Liver (tissue), 9 donors: ENCODE data around the gene RASL10A. TPM values are rescaled to one million over a fixed set of nuclear protein-coding genes. Genes with fewer than 3 reads are reported as not detected.

Source experiments
- DNase-seq: peaks from one replicate; pipeline ENCODE4 v3.0.0-alpha.2; 2017; ENCODE audit warnings: low spot score
- H3K27ac ChIP-seq, 2 donors: one replicate each; pipeline ENCODE4 v1.7.0; 2013; ENCODE audit warnings: inconsistent platforms in 2 of 2, low read length in 2 of 2, control low read depth in 1 of 2, low read depth in 1 of 2, mild to moderate bottlenecking in 1 of 2
- H3K27me3 ChIP-seq, 4 donors: one replicate each; pipeline versions ENCODE4 v1.6.1 to v1.7.0; 2013; ENCODE audit warnings: low read length in 3 of 4, inconsistent platforms in 1 of 4, mild to moderate bottlenecking in 1 of 4, moderate library complexity in 1 of 4; ENCODE audit not compliant: control insufficient read depth in 4 of 4, insufficient read depth in 4 of 4
- H3K36me3 ChIP-seq, 4 donors: one replicate each; pipeline versions ENCODE4 v1.6.1 to v1.7.0; 2013; ENCODE audit warnings: low read length in 3 of 4, mild to moderate bottlenecking in 3 of 4, low read depth in 1 of 4, moderate library complexity in 1 of 4; ENCODE audit not compliant: control insufficient read depth in 4 of 4, insufficient read depth in 3 of 4
- H3K4me1 ChIP-seq, 4 donors: one replicate each; pipeline versions ENCODE4 v1.6.1 to v1.7.0; 2013; ENCODE audit warnings: low read length in 3 of 4, mild to moderate bottlenecking in 3 of 4, moderate library complexity in 1 of 4; ENCODE audit not compliant: control insufficient read depth in 4 of 4, insufficient read depth in 4 of 4
- H3K4me3 ChIP-seq, 3 donors: one replicate each; pipeline versions ENCODE4 v1.6.1 to v1.7.0; 2013; ENCODE audit warnings: low read length in 3 of 3, control low read depth in 1 of 3, low read depth in 1 of 3, mild to moderate bottlenecking in 1 of 3
- H3K9ac ChIP-seq, 2 donors: one replicate each; pipeline ENCODE4 v1.7.0; 2013; ENCODE audit warnings: low read length in 2 of 2, mild to moderate bottlenecking in 2 of 2, moderate library complexity in 2 of 2, control low read depth in 1 of 2, low read depth in 1 of 2
- H3K9me3 ChIP-seq, 4 donors: one replicate each; pipeline versions ENCODE4 v1.6.1 to v1.7.0; 2013; ENCODE audit warnings: low read length in 3 of 4; ENCODE audit not compliant: control insufficient read depth in 4 of 4
- EGR1 ChIP-seq, 2 donors: IDR thresholded peaks; 2 replicates each; pipeline ENCODE4 v1.6.1; 2016 to 2018; ENCODE audit warnings: antibody characterized with exemption in 2 of 2, low read depth in 2 of 2
- FOXA1 ChIP-seq: IDR thresholded peaks from 2 replicates; pipeline ENCODE4 v1.6.1; 2016; ENCODE audit warnings: antibody characterized with exemption
- GABPA ChIP-seq, 2 donors: IDR thresholded peaks in 1 of 2; conservative IDR thresholded peaks in 1 of 2; 2 replicates each; pipeline ENCODE4 v1.6.1; 2016; ENCODE audit warnings: antibody characterized with exemption in 2 of 2, mild to moderate bottlenecking in 1 of 2, moderate library complexity in 1 of 2
- HNF4G ChIP-seq: IDR thresholded peaks from 2 replicates; pipeline ENCODE4 v1.6.1; 2016; ENCODE audit warnings: antibody characterized with exemption
- NR2F2 ChIP-seq: IDR thresholded peaks from 2 replicates; pipeline ENCODE4 v1.6.1; 2016; ENCODE audit warnings: antibody characterized with exemption
- RAD21 ChIP-seq, 2 donors: IDR thresholded peaks; 2 replicates each; pipeline ENCODE4 v1.6.1; 2016; ENCODE audit warnings: antibody characterized with exemption in 2 of 2, mild to moderate bottlenecking in 2 of 2
- RXRA ChIP-seq, 2 donors: IDR thresholded peaks; 2 replicates each; pipeline ENCODE4 v1.6.1; 2017 to 2018; ENCODE audit warnings: antibody characterized with exemption in 2 of 2, mild to moderate bottlenecking in 1 of 2
- SP1 ChIP-seq: IDR thresholded peaks from 2 replicates; pipeline ENCODE4 v1.6.1; 2018; ENCODE audit warnings: antibody characterized with exemption, mild to moderate bottlenecking
- TAF1 ChIP-seq: conservative IDR thresholded peaks from 2 replicates; pipeline ENCODE4 v1.6.1; 2016; ENCODE audit warnings: antibody characterized with exemption, mild to moderate bottlenecking
- YY1 ChIP-seq: IDR thresholded peaks from 2 replicates; pipeline ENCODE4 v1.6.1; 2016; ENCODE audit warnings: antibody characterized with exemption, mild to moderate bottlenecking
- WGBS: extraction: QIAGEN DNeasy Blood & Tissue Kit; methylation state at CpG from one replicate; pipeline ENCODE4 v1.1.7; 2013; 5-methylcytosine and 5-hydroxymethylcytosine counted together
- polyA plus RNA-seq, 2 donors: library from polyadenylated mRNA; stranded (reverse) in 1 of 2; unstranded in 1 of 2; fragments of 200-250 nt in 1 of 2; fragments of >200 nt in 1 of 2; fragmentation: Nextera tagmentation in 1 of 2; extraction: Ambion mirVana in 1 of 2; gene quantifications; one replicate each; pipeline versions ENCODE4 v1.2.1 to v1.2.3, GENCODE V29; 2013 to 2015
- total RNA-seq, 2 donors: library from RNA; depleted of rRNA; stranded (reverse); fragments of >200 nt; gene quantifications; one replicate each; pipeline ENCODE4 v1.2.3, GENCODE V29; 2014
- TF ChIP-seq, protein P1 (sequence below): fragments of 150-350 bp; IDR thresholded peaks from 2 replicates; pipeline ENCODE4 v1.5.1; 2017; ENCODE audit warnings: improper control_type of control experiment, low read depth, low read length; ENCODE audit not compliant: missing input control
- TF ChIP-seq, protein P2 (sequence below): IDR thresholded peaks from 2 replicates; pipeline ENCODE4 v1.6.1; 2016; ENCODE audit warnings: antibody characterized with exemption
- TF ChIP-seq, protein P3 (sequence below): IDR thresholded peaks from 2 replicates; pipeline ENCODE4 v1.6.1; 2016; ENCODE audit warnings: antibody characterized with exemption
- TF ChIP-seq, protein P4 (sequence below): IDR thresholded peaks from 2 replicates; pipeline ENCODE4 v1.6.1; 2016; ENCODE audit warnings: antibody characterized with exemption
- donor health status: healthy.
- donor health status: healthy.
- donor health status: healthy.
- donor health status: healthy.
- donor health status: healthy.

Gene RASL10A
- total and polyA plus RNA-seq, 4 donors: 0.10 to 0.79 (median 0.47) TPM

DNA sequence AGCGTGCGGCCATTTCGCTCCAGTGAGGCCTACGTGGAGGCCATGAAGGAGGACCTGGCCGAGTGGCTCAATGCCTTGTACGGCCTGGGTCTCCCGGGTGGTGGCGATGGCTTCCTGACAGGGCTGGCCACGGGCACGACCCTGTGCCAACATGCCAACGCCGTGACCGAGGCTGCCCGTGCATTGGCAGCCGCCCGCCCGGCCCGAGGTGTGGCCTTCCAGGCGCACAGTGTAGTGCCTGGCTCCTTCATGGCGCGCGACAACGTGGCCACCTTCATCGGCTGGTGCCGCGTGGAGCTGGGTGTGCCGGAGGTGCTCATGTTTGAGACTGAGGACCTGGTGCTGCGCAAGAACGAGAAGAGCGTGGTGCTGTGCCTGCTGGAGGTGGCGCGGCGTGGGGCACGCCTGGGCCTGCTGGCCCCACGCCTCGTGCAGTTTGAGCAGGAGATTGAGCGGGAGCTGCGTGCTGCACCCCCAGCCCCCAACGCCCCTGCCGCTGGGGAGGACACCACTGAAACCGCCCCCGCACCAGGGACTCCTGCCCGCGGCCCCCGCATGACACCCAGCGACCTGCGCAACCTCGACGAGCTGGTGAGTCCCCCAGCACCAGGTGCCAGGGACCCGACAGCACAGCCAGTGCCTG lies 7.2 kb downstream of the RASL10A start:
- 87% methylated on average over 50 of the region's 50 CpGs for WGBS
- TF ChIP-seq TAF1 (no peak), RAD21 (IDR thresholded peaks at IDR 0.05) (no peak)

DNA sequence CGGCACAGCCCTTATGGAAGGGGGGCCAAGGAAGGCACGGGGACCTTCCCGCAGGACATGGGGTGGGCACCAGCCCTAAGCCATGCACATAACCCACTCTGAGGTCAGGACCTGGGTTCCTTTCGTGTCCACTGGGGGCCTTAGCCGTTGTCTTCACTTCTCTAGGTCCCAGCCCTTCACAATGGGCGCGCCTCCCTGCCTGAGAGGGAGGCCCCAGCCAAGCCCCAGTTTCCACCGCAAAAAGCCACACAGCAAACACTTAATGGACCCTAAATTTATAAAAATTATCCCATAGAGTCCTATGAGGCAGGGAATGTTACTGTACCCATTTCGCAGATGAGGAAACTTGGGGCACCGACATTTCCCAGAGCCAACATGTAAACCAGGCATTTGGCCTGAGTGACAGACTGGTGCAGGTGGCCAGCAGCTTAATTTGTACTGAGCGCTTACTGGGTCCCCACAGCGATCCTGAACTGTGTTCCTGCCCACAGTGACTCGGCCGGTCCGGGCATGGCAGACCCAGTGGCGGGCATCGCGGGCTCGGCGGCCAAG lies 7.8 kb downstream of the RASL10A start:
- H3K27me3 ChIP-seq: no peaks in the 10 kb centered on the region
- no peak for DNase-seq
- H3K4me1 ChIP-seq: peaks cover 19 to 55% (median 28%) of the 10 kb centered on the region in 4 donors
- peak overlapping the region; percentile 47 to 89 (median 75) for H3K4me3 ChIP-seq
- no peak for TF ChIP-seq EGR1 (IDR thresholded peaks at IDR 0.05; ENCODE audit: low read depth in 2 of 2)
- peak overlapping the region in 1 of 2 donors; percentile 68 for H3K9ac ChIP-seq
- no peak overlapping the region for H3K27ac ChIP-seq
- 77% methylated on average over 20 of the region's 20 CpGs for WGBS
- no peaks in the 10 kb centered on the region for H3K36me3 ChIP-seq
- no peaks in the 10 kb centered on the region for H3K9me3 ChIP-seq

More for the DNA sequence above, 7.2 kb downstream of the RASL10A start:
- H3K36me3 ChIP-seq: no peaks in the 10 kb centered on the region
- H3K27me3 ChIP-seq: no peaks in the 10 kb centered on the region
- no peak overlapping the region for H3K9ac ChIP-seq
- H3K4me1 ChIP-seq: peaks cover 14 to 49% (median 24%) of the 10 kb centered on the region in 4 donors
- DNase-seq: no peak
- H3K27ac ChIP-seq: no peak overlapping the region
- H3K9me3 ChIP-seq: no peaks in the 10 kb centered on the region
- peak overlapping the region in 1 of 3 donors; percentile 89 for H3K4me3 ChIP-seq

DNA sequence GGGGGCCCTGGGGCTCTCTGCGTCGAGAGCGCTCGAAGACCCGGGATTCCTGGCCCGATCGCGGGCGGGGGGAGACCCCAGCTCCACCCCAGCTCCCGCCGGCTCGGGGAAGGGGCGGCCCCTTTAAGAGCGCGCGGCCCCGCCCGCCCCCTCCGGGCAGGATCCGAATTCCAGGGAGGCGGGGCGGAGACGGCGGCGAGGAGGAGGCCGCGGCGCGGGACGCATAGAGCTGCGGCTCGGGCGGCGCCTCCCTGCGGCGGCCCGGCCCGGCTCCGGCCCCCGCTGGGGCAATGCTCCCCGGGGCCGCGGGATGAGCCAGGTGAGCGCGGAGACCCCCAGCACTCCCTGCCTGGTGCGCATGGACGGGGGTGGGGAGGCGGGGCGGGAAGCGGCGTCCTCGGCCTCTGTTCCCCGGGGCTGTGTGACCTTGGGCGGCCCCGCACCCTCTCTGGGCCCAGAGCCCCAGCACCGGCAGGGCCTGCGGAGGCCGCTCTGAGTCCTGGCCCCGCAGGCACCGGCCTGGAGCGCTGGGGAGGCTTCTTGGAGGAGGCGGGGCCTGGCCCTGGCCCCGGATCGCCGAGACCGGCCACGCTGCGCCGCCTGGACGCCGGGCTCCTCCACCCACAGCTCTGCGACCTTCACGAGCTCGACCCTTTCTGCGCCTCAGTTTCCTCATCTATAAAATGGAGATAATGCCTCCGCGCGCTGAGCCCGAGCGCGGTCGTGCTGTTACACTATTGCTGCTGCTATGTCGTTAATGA lies 8.5 kb downstream of the RASL10A start:
- Histone ChIP-seq H3K9me3 (no peaks in the 10 kb centered on the region), H3K4me3 (peak overlapping the region; percentile 61 to 89 (median 75)), H3K27ac (peak overlapping the region in 1 of 2 donors; percentile 67), H3K27me3 (no peaks in the 10 kb centered on the region), H3K9ac (peak overlapping the region in 1 of 2 donors; percentile 68), H3K4me1 (peaks cover 21 to 62% (median 34%) of the 10 kb centered on the region in 4 donors), H3K36me3 (no peaks in the 10 kb centered on the region)
- DNase-seq: peak; percentile 73
- no peak for TF ChIP-seq NR2F2
- WGBS: 6% methylated on average over 83 of the region's 83 CpGs

DNA sequence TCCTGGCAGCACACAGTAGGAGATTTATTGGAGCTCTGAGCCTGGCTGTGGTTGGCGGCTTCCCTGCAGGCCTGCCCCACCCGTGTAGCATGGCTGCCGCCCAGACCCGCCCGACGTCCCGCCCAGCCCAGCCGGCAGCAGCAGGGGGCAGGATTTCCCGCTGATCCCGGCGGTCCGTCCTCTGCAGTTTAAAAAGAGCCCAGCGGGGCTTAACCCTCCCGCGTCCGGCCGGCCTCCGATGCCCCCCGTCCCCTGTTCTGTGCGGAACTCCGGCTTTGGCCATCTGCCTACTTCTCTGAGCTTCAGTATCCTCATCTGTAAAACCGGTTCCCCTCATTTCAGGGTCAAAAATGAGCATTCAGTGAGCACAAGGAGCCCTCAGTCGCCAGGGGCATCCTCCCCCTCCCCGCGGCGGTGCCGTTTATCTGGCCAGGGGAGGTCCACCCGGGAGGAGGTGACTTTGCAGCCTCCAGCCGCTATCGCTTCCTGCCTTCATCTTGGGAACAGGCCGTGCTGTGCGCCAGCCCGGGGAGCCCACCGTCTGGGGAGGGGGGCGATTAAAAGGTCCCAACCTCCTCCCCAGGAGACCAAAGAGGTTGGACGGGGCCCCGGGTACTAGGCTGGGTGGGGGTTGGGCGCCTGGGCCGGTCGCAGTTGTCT lies 9.2 kb downstream of the RASL10A start, which contains the start of gene GAS2L1:
GAS2L1 (plus strand) TSS at position 476 of the 660 bp plus-strand sequence. CDS start 1,456 bp downstream, outside the sequence.
- H3K4me1 ChIP-seq: peaks cover 19 to 63% (median 38%) of the 10 kb centered on the region in 4 donors
- WGBS: under 1% methylated on average over 40 of the region's 40 CpGs
- TF ChIP-seq, protein P1, sequence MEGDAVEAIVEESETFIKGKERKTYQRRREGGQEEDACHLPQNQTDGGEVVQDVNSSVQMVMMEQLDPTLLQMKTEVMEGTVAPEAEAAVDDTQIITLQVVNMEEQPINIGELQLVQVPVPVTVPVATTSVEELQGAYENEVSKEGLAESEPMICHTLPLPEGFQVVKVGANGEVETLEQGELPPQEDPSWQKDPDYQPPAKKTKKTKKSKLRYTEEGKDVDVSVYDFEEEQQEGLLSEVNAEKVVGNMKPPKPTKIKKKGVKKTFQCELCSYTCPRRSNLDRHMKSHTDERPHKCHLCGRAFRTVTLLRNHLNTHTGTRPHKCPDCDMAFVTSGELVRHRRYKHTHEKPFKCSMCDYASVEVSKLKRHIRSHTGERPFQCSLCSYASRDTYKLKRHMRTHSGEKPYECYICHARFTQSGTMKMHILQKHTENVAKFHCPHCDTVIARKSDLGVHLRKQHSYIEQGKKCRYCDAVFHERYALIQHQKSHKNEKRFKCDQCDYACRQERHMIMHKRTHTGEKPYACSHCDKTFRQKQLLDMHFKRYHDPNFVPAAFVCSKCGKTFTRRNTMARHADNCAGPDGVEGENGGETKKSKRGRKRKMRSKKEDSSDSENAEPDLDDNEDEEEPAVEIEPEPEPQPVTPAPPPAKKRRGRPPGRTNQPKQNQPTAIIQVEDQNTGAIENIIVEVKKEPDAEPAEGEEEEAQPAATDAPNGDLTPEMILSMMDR: peak; percentile 67
- peak; percentile 73 for TF ChIP-seq YY1
- peak; percentile 76 to 80 for TF ChIP-seq RAD21 (IDR thresholded peaks at IDR 0.05)
- TF ChIP-seq RXRA (IDR thresholded peaks at IDR 0.05): peak in 1 of 2 donors; percentile 31
- TF ChIP-seq, protein P2, sequence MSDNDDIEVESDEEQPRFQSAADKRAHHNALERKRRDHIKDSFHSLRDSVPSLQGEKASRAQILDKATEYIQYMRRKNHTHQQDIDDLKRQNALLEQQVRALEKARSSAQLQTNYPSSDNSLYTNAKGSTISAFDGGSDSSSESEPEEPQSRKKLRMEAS: no peak
- TF ChIP-seq FOXA1: no peak
- no peak for TF ChIP-seq HNF4G
- peak; percentile 61 for TF ChIP-seq NR2F2
- TF ChIP-seq, protein P3, sequence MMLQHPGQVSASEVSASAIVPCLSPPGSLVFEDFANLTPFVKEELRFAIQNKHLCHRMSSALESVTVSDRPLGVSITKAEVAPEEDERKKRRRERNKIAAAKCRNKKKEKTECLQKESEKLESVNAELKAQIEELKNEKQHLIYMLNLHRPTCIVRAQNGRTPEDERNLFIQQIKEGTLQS: no peak
- TF ChIP-seq GABPA (IDR thresholded peaks at IDR 0.05 in 1 of 2, conservative IDR thresholded peaks at IDR 0.05 in 1 of 2): no peak
- peak; percentile 36 for TF ChIP-seq SP1
- TF ChIP-seq, protein P4, sequence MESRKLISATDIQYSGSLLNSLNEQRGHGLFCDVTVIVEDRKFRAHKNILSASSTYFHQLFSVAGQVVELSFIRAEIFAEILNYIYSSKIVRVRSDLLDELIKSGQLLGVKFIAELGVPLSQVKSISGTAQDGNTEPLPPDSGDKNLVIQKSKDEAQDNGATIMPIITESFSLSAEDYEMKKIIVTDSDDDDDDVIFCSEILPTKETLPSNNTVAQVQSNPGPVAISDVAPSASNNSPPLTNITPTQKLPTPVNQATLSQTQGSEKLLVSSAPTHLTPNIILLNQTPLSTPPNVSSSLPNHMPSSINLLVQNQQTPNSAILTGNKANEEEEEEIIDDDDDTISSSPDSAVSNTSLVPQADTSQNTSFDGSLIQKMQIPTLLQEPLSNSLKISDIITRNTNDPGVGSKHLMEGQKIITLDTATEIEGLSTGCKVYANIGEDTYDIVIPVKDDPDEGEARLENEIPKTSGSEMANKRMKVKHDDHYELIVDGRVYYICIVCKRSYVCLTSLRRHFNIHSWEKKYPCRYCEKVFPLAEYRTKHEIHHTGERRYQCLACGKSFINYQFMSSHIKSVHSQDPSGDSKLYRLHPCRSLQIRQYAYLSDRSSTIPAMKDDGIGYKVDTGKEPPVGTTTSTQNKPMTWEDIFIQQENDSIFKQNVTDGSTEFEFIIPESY: no peak
- no peak for TF ChIP-seq TAF1

More for the DNA sequence above, 9.2 kb downstream of the RASL10A start, which contains the start of gene GAS2L1:
- peak within 1 kb of the TSS; percentile 61 to 89 (median 75) for H3K4me3 ChIP-seq
- peak; percentile 83 for DNase-seq
- no peaks in the 10 kb centered on the region for H3K27me3 ChIP-seq
- no peaks in the 10 kb centered on the region for H3K9me3 ChIP-seq
- H3K27ac ChIP-seq: peak within 1 kb of the TSS in 1 of 2 donors; percentile 67
- no peaks in the 10 kb centered on the region for H3K36me3 ChIP-seq
- peak within 1 kb of the TSS in 1 of 2 donors; percentile 68 for H3K9ac ChIP-seq
